ENCODE results near the gene KLF18.

DNA sequence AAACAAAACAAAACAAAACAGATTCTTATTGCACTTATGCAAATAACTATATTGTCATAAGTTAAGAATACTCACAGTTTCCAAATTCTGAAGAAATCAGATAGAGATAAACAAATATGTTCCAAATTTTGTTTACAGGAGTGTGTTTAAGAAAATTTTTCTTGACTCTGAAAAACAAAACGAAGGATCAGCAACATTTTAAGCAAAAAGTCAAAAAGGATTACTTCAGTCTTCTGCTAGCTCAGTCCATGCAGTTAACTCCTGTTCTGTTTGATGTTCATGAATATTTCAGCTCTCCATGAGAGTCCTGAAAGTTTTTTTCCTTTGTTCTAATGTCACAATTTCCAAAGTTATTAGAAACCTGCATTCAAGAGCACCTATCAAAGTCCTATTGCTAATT, 33.2 kb upstream of the KLF18 start:
- TF ChIP-seq ZBTB20 (tag by site-specific recombination; IDR thresholded peaks at IDR 0.05) (no peak), KLF10 (tag by site-specific recombination; IDR thresholded peaks at IDR 0.05) (no peak), ZNF416 (tag by site-specific recombination; IDR thresholded peaks at IDR 0.05) (no peak), ZNF311 (tag by site-specific recombination; IDR thresholded peaks at IDR 0.05; ENCODE audit: borderline replicate concordance) (no peak), ZXDB (tag by site-specific recombination; IDR thresholded peaks at IDR 0.05) (no peak), ZFHX2 (tag by site-specific recombination; conservative IDR thresholded peaks at IDR 0.05) (no peak), ZNF555 (tag by site-specific recombination; conservative IDR thresholded peaks at IDR 0.05) (no peak), ZNF677 (tag by site-specific recombination; IDR thresholded peaks at IDR 0.05) (no peak), ZNF274 (IDR thresholded peaks at IDR 0.05; ENCODE audit: low read length) (no peak), ZNF274 (tag by site-specific recombination; IDR thresholded peaks at IDR 0.05; ENCODE audit: borderline replicate concordance) (no peak), ZNF544 (tag by site-specific recombination; IDR thresholded peaks at IDR 0.05) (no peak)
- TF ChIP-seq, protein P1, sequence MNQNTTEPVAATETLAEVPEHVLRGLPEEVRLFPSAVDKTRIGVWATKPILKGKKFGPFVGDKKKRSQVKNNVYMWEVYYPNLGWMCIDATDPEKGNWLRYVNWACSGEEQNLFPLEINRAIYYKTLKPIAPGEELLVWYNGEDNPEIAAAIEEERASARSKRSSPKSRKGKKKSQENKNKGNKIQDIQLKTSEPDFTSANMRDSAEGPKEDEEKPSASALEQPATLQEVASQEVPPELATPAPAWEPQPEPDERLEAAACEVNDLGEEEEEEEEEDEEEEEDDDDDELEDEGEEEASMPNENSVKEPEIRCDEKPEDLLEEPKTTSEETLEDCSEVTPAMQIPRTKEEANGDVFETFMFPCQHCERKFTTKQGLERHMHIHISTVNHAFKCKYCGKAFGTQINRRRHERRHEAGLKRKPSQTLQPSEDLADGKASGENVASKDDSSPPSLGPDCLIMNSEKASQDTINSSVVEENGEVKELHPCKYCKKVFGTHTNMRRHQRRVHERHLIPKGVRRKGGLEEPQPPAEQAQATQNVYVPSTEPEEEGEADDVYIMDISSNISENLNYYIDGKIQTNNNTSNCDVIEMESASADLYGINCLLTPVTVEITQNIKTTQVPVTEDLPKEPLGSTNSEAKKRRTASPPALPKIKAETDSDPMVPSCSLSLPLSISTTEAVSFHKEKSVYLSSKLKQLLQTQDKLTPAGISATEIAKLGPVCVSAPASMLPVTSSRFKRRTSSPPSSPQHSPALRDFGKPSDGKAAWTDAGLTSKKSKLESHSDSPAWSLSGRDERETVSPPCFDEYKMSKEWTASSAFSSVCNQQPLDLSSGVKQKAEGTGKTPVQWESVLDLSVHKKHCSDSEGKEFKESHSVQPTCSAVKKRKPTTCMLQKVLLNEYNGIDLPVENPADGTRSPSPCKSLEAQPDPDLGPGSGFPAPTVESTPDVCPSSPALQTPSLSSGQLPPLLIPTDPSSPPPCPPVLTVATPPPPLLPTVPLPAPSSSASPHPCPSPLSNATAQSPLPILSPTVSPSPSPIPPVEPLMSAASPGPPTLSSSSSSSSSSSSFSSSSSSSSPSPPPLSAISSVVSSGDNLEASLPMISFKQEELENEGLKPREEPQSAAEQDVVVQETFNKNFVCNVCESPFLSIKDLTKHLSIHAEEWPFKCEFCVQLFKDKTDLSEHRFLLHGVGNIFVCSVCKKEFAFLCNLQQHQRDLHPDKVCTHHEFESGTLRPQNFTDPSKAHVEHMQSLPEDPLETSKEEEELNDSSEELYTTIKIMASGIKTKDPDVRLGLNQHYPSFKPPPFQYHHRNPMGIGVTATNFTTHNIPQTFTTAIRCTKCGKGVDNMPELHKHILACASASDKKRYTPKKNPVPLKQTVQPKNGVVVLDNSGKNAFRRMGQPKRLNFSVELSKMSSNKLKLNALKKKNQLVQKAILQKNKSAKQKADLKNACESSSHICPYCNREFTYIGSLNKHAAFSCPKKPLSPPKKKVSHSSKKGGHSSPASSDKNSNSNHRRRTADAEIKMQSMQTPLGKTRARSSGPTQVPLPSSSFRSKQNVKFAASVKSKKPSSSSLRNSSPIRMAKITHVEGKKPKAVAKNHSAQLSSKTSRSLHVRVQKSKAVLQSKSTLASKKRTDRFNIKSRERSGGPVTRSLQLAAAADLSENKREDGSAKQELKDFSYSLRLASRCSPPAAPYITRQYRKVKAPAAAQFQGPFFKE (tag by site-specific recombination; IDR thresholded peaks at IDR 0.05; ENCODE audit: borderline replicate concordance) = no peak
- TF ChIP-seq, protein P2, sequence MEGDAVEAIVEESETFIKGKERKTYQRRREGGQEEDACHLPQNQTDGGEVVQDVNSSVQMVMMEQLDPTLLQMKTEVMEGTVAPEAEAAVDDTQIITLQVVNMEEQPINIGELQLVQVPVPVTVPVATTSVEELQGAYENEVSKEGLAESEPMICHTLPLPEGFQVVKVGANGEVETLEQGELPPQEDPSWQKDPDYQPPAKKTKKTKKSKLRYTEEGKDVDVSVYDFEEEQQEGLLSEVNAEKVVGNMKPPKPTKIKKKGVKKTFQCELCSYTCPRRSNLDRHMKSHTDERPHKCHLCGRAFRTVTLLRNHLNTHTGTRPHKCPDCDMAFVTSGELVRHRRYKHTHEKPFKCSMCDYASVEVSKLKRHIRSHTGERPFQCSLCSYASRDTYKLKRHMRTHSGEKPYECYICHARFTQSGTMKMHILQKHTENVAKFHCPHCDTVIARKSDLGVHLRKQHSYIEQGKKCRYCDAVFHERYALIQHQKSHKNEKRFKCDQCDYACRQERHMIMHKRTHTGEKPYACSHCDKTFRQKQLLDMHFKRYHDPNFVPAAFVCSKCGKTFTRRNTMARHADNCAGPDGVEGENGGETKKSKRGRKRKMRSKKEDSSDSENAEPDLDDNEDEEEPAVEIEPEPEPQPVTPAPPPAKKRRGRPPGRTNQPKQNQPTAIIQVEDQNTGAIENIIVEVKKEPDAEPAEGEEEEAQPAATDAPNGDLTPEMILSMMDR (tag by site-specific recombination; IDR thresholded peaks at IDR 0.05) = no peak

Measured in HEK293 (cell line).